NCI-H2081 treated with DMSO at 0.1 percent for 48 hours (cell line): ENCODE results near the gene NDUFS7.

Source experiments
- DNase-seq: peaks from one replicate; lab custom pipeline; 2025; lab: John Stamatoyannopoulos, UW

NDUFS7 gene

GRCh38 chr19:1386945-1387683 is 3.4 kb downstream of the NDUFS7 start:
- no peak for DNase-seq

- DNase-seq, result no peak
Observed at GRCh38 chr19:1387684-1388636, 4.3 kb downstream of the NDUFS7 start.

GRCh38 chr19:1388637-1389026 is 4.9 kb downstream of the NDUFS7 start:
- no peak for DNase-seq

- no peak for DNase-seq
Observed at GRCh38 chr19:1389033-1389940, 5.6 kb downstream of the NDUFS7 start.

GRCh38 chr19:1390890-1391423 is 7.2 kb downstream of the NDUFS7 start:
- DNase-seq, result no peak

- no peak for DNase-seq
Observed at GRCh38 chr19:1392407-1392806, 8.7 kb downstream of the NDUFS7 start.

- DNase-seq, result no peak
Observed at GRCh38 chr19:1392939-1393530, 9.3 kb downstream of the NDUFS7 start.

- DNase-seq, result no peak
Observed at GRCh38 chr19:1393841-1394240, 10.1 kb downstream of the NDUFS7 start.

- DNase-seq, result no peak
Observed at GRCh38 chr19:1394252-1395193, 10.8 kb downstream of the NDUFS7 start.

- DNase-seq, result no peak
Observed at GRCh38 chr19:1395194-1396018, 11.7 kb downstream of the NDUFS7 start.

- DNase-seq, result no peak
Observed at GRCh38 chr19:1396019-1396767, 12.5 kb downstream of the NDUFS7 start.

- no peak for DNase-seq
Observed at GRCh38 chr19:1396768-1397679, 13.3 kb downstream of the NDUFS7 start.

GRCh38 chr19:1397838-1398237 is 14.1 kb downstream of the NDUFS7 start:
- no peak for DNase-seq

GRCh38 chr19:1399079-1399478 is 15.4 kb downstream of the NDUFS7 start:
- DNase-seq, result no peak

- no peak for DNase-seq
Observed at GRCh38 chr19:1399745-1400144, 16.0 kb downstream of the NDUFS7 start.

GRCh38 chr19:1400281-1401137 is 16.8 kb downstream of the NDUFS7 start:
- no peak for DNase-seq
